Lung (tissue), 12 donors: ENCODE results near the gene SMAD5. TPM values are rescaled to one million over a fixed set of nuclear protein-coding genes. Genes with fewer than 3 reads are reported as not detected.

Source experiments
- ATAC-seq: fragments of 200-7000 bp; cut with Tn5 transposase; one replicate; pipeline ENCODE4 v1.9.1; 2020; ENCODE audit warnings: moderate number of reproducible peaks; ENCODE audit not compliant: insufficient read depth, low FRiP score
- DNase-seq, 3 donors: peaks; one replicate each; pipeline ENCODE4 v3.0.0-alpha.2; 2013 to 2017
- H3K27ac ChIP-seq, 2 donors: one replicate each; pipeline ENCODE4 v1.5.1; 2013; ENCODE audit warnings: mild to moderate bottlenecking in 2 of 2, moderate library complexity in 2 of 2, control low read depth in 1 of 2, inconsistent platforms in 1 of 2, low read depth in 1 of 2, low read length in 1 of 2
- H3K27me3 ChIP-seq, 3 donors: one replicate each; pipeline ENCODE4 v1.5.1; 2013; ENCODE audit warnings: low read length in 2 of 3; ENCODE audit not compliant: control insufficient read depth in 3 of 3, insufficient read depth in 3 of 3
- H3K36me3 ChIP-seq, 4 donors: one replicate each; pipeline ENCODE4 v1.5.1; 2013; ENCODE audit warnings: low read length in 4 of 4, mild to moderate bottlenecking in 1 of 4, moderate library complexity in 1 of 4; ENCODE audit not compliant: control insufficient read depth in 4 of 4, insufficient read depth in 4 of 4
- H3K4me1 ChIP-seq, 5 donors: one replicate each; pipeline ENCODE4 v1.5.1; 2013; ENCODE audit warnings: low read length in 5 of 5, mild to moderate bottlenecking in 2 of 5, moderate library complexity in 1 of 5; ENCODE audit not compliant: control insufficient read depth in 5 of 5, insufficient read depth in 5 of 5
- H3K4me3 ChIP-seq: one replicate; pipeline ENCODE4 v1.5.1; 2013; ENCODE audit warnings: mild to moderate bottlenecking, control low read depth, moderate library complexity
- H3K9ac ChIP-seq, 2 donors: one replicate each; pipeline ENCODE4 v1.5.1; 2013; ENCODE audit warnings: low read length in 2 of 2, control low read depth in 1 of 2; ENCODE audit not compliant: insufficient read depth in 1 of 2
- H3K9me3 ChIP-seq, 4 donors: one replicate each; pipeline ENCODE4 v1.5.1; 2013; ENCODE audit warnings: low read length in 3 of 4, mild to moderate bottlenecking in 1 of 4, moderate library complexity in 1 of 4; ENCODE audit not compliant: control insufficient read depth in 4 of 4, insufficient read depth in 3 of 4
- WGBS, 2 donors: extraction: QIAGEN DNeasy Blood & Tissue Kit; methylation state at CpG; one replicate each; pipeline ENCODE4 v1.1.7; 2013; 5-methylcytosine and 5-hydroxymethylcytosine counted together
- polyA plus RNA-seq, 2 donors: library from polyadenylated mRNA; stranded (reverse); fragments of 200-250 nt; gene quantifications; one replicate each; pipeline ENCODE4 v1.2.1, GENCODE V29; 2013
- total RNA-seq, 2 donors: library from RNA; depleted of rRNA in 1 of 2; stranded (reverse); fragments of >200 nt in 1 of 2; gene quantifications; one replicate each; pipeline ENCODE4 v1.2.1, GENCODE V29; 2014 to 2021
- TF ChIP-seq, protein P1 (sequence below): IDR thresholded peaks from 2 replicates; pipeline ENCODE4 v1.5.1; 2012; ENCODE audit warnings: mild to moderate bottlenecking; ENCODE audit errors: control extremely low read depth, extremely low read depth
- donor health status: control.
- donor health status: control.
- donor health status: Bipolar disorder and iron deficiency.
- donor health status: healthy.
- donor health status: DM: yes; HTN: yes; CAD: no.

SMAD5 gene
- total and polyA plus RNA-seq, 4 donors, result 8.8 to 67.0 (median 26.6) TPM

DNA sequence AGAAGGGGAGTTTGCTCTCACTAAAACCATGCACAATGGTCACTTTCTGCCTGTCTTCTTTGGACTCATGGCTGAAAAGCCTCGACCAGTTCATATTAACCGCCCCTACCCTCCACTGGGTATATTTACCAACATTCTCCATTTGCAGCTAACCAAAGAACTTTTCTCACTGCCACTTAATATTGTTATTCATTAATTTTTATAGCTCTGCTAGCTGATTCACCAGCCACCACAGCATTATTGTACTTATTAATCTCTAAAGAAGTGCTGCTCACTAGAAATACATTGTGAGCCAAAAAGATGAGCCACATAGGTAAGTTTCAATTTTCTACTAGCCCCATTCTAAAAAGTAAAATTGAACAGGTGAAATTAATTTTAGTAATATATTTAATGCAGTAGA, 93.8 kb downstream of the SMAD5 start:
- DNase-seq (no peak), ATAC-seq (no peak)
- H3K27me3 ChIP-seq, result no peaks in the 10 kb centered on the region
- no peaks in the 10 kb centered on the region for H3K36me3 ChIP-seq
- TF ChIP-seq, protein P1, sequence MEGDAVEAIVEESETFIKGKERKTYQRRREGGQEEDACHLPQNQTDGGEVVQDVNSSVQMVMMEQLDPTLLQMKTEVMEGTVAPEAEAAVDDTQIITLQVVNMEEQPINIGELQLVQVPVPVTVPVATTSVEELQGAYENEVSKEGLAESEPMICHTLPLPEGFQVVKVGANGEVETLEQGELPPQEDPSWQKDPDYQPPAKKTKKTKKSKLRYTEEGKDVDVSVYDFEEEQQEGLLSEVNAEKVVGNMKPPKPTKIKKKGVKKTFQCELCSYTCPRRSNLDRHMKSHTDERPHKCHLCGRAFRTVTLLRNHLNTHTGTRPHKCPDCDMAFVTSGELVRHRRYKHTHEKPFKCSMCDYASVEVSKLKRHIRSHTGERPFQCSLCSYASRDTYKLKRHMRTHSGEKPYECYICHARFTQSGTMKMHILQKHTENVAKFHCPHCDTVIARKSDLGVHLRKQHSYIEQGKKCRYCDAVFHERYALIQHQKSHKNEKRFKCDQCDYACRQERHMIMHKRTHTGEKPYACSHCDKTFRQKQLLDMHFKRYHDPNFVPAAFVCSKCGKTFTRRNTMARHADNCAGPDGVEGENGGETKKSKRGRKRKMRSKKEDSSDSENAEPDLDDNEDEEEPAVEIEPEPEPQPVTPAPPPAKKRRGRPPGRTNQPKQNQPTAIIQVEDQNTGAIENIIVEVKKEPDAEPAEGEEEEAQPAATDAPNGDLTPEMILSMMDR, result no peak
- no peak overlapping the region for H3K27ac ChIP-seq
- H3K4me1 ChIP-seq, result peaks cover 0 to 8% (median 0%) of the 10 kb centered on the region in 5 donors
- no peak overlapping the region for H3K9ac ChIP-seq
- WGBS, 2 donors, result 67 to 77% methylated on average over 2 of the region's 2 CpGs
- no peak overlapping the region for H3K4me3 ChIP-seq
- peaks cover 0 to 6% (median 0%) of the 10 kb centered on the region in 4 donors for H3K9me3 ChIP-seq

DNA sequence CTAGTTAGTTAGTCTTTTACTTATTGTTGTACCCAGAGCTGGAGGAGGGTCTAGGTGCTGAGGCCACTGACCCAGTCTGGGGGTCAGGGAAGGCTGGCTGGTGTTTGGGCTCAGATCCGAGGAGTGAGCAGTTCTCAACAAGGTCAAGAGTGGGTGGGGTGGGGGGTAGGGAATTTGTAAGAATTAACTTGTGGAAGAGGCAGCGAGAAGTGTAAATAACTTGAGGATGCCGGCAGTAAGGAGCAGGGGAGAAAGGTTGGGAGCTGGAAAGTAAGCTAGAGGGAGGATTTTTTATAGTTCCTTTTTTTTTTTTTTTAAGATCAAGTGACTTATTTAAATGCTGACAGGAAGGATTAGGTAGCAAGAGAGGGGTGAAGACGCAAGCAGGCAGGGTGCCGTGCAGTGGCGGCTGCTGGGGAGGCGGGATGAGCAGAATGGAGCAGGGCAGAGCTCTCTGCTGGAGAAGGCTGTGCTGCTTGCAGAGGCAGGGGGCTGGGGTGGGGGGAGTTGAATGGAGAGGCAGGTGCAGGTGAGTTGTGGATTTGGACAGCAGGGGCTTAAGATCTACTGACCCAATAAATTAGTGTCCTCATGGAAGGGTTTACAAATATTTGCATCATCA, 95.6 kb downstream of the SMAD5 start:
- no peak for ATAC-seq
- Histone ChIP-seq H3K27ac (no peak overlapping the region), H3K4me1 (peaks cover 0 to 8% (median 0%) of the 10 kb centered on the region in 5 donors), H3K36me3 (no peaks in the 10 kb centered on the region), H3K27me3 (no peaks in the 10 kb centered on the region), H3K4me3 (no peak overlapping the region), H3K9me3 (no peaks in the 10 kb centered on the region), H3K9ac (no peak overlapping the region)
- TF ChIP-seq, protein P1, result no peak
- DNase-seq, result no peak
- WGBS, 2 donors, result 31 to 36% methylated on average over 7 of the region's 7 CpGs

DNA sequence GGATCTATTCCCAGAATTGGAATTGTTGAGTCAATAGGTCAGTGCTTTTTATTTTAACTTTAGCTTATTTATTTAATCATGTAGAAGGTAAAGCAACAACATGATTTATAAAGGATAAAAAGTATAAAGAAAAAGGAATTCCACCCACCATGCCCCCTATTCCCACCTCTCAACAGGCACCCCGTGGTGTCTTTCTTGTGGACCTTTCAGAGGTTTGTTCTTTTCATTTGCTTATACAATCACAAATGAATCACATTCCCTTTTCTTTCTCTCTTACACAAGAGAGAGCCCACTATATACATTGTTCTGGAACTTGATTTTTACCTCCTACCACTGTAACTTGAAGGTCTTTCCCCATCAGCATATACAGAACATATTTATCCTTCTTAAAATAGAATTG, 97.5 kb downstream of the SMAD5 start:
- 24 to 32% methylated on average over 1 of the region's 1 CpG for WGBS, 2 donors
- ATAC-seq (no peak), DNase-seq (no peak)
- no peak overlapping the region for H3K9ac ChIP-seq
- no peaks in the 10 kb centered on the region for H3K27me3 ChIP-seq
- H3K4me3 ChIP-seq, result no peak overlapping the region
- H3K27ac ChIP-seq, result no peak overlapping the region
- H3K4me1 ChIP-seq, result peaks cover 0 to 8% (median 0%) of the 10 kb centered on the region in 5 donors
- TF ChIP-seq, protein P1, result no peak
- H3K9me3 ChIP-seq, result no peaks in the 10 kb centered on the region
- no peaks in the 10 kb centered on the region for H3K36me3 ChIP-seq

DNA sequence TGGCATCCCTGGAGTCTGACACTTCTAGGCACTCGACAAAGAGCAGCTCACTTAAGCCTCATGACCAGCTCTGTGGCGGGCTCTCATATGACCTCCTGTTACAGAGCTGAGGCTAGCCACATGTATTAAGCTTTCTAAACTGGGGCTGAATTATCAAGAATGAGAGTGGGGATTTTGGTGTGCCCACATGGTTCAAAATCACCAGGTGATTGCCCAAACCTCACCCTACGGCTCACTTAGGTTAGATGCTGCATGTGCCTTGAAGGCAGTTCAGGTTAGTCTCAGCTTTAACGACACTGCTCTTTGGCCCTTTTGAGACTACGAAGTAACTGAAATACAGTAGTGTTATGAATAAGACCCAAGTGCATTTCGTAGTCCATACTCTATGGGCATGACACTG, 99.7 kb downstream of the SMAD5 start:
- H3K27me3 ChIP-seq, result no peaks in the 10 kb centered on the region
- no peak overlapping the region for H3K27ac ChIP-seq
- H3K9me3 ChIP-seq, result no peaks in the 10 kb centered on the region
- 89 to 93% methylated on average over 6 of the region's 6 CpGs for WGBS, 2 donors
- no peak overlapping the region for H3K4me3 ChIP-seq
- ATAC-seq (no peak), DNase-seq (no peak)
- TF ChIP-seq, protein P1, result no peak
- peaks cover 0 to 8% (median 0%) of the 10 kb centered on the region in 5 donors for H3K4me1 ChIP-seq
- H3K9ac ChIP-seq, result no peak overlapping the region
- H3K36me3 ChIP-seq, result no peaks in the 10 kb centered on the region
